Transverse colon (tissue), 4 donors: ENCODE results near the gene C16orf96. TPM values are rescaled to one million over a fixed set of nuclear protein-coding genes. Genes with fewer than 3 reads are reported as not detected.

Experiments used
- DNase-seq: peaks from one replicate; pipeline ENCODE4 v3.0.0-alpha.2; 2019
- H3K27ac ChIP-seq, 4 donors: fragments of 200-600 bp; sonication (generic); 2 replicates each; pipeline ENCODE4 v1.5.1; 2016 to 2018; ENCODE audit warnings: inconsistent platforms in 4 of 4
- H3K27me3 ChIP-seq: fragments of 200-600 bp; sonication (generic); 2 replicates; pipeline ENCODE4 v1.5.1; 2017; ENCODE audit warnings: inconsistent platforms
- H3K36me3 ChIP-seq, 4 donors: fragments of 200-600 bp; sonication (generic); 2 replicates each; pipeline ENCODE4 v1.5.1; 2017 to 2019; ENCODE audit warnings: inconsistent platforms in 4 of 4
- H3K4me1 ChIP-seq, 4 donors: fragments of 200-600 bp; sonication (generic); 2 replicates each; pipeline ENCODE4 v1.5.1; 2017 to 2020; ENCODE audit warnings: inconsistent platforms in 4 of 4
- H3K4me3 ChIP-seq, 4 donors: fragments of 200-600 bp; sonication (generic); 1 replicate in 1 of 4; 2 replicates in 3 of 4; pipeline versions ENCODE4 v1.5.1 to v1.6.1; 2017 to 2019; ENCODE audit warnings: inconsistent platforms in 4 of 4
- H3K9me3 ChIP-seq, 2 donors: fragments of 200-600 bp; sonication (generic); 2 replicates each; pipeline ENCODE4 v1.5.1; 2017 to 2019; ENCODE audit warnings: inconsistent platforms in 2 of 2
- CTCF ChIP-seq, 5 experiments: fragments of 200-600 bp in 3 of 5; fragments of 450-650 bp in 2 of 5; sonication (generic) in 3 of 5; IDR thresholded peaks; 1 replicate in 2 of 5; 2 replicates in 3 of 5; pipeline ENCODE4 v1.5.1; 2016 to 2017; ENCODE audit warnings: antibody characterized with exemption in 5 of 5, inconsistent platforms in 3 of 5, mild to moderate bottlenecking in 2 of 5, moderate library complexity in 1 of 5
- EP300 ChIP-seq: sonication (generic); formaldehyde crosslinking; IDR thresholded peaks from one replicate; pipeline ENCODE4 v1.6.1; 2017; ENCODE audit warnings: antibody characterized with exemption, low read depth
- POLR2A ChIP-seq: fragments of 450-650 bp; IDR thresholded peaks from one replicate; pipeline ENCODE4 v1.6.1; 2016; ENCODE audit warnings: antibody characterized with exemption, mild to moderate bottlenecking, moderate library complexity
- POLR2AphosphoS5 ChIP-seq, 3 donors: sonication (generic); formaldehyde crosslinking; IDR thresholded peaks; one replicate each; pipeline ENCODE4 v1.6.1; 2016; ENCODE audit warnings: antibody characterized with exemption in 3 of 3
- WGBS, 2 donors: methylation state at CpG; one replicate each; pipeline ENCODE4 v1.1.5; 2018; ENCODE audit warnings: low coverage in 1 of 2; 5-methylcytosine and 5-hydroxymethylcytosine counted together
- in situ Hi-C, 4 donors: fragments of 200-750 bp; cut with MboI; loops; one replicate each; pipeline versions ENCODE4 v1.15.0 to v1.15.1; 2017; ENCODE audit warnings: low sequenced_read_pairs in 3 of 4, low pct_ligation_motif_present in 1 of 4, low pct_unique_long_range_greater_than_20kb in 1 of 4
- intact Hi-C: fragments of 100-400 bp; cut with DNase I; formaldehyde crosslinking; loops from one replicate; pipeline ENCODE4 v1.15.1; 2023; ENCODE audit warnings: low total_unique reads
- total RNA-seq, 4 donors: library from RNA; depleted of rRNA; stranded (reverse); fragments of >200 nt; gene quantifications; one replicate each; pipeline ENCODE4 v1.1.0, GENCODE V29; 2016

Gene C16orf96
- total RNA-seq, 4 donors from 2014 or later, result not detected

- WGBS, 2 donors, result 74 to 93% methylated on average over 4 to 12 of the region's 12 CpGs
- H3K27ac ChIP-seq, result no peak overlapping the region
These were observed 38.1 kb upstream of the C16orf96 start for GRCh38 chr16:4517812-4518680.

GRCh38 chr16:4519274-4520058 is 36.7 kb upstream of the C16orf96 start:
- no peaks in the 10 kb centered on the region for H3K9me3 ChIP-seq
- H3K27me3 ChIP-seq, result no peaks in the 10 kb centered on the region
- DNase-seq, result no peak
- in situ Hi-C loops (no loop called here), intact Hi-C loops (no loop called here)
- H3K4me1 ChIP-seq, result peaks cover 3 to 20% (median 13%) of the 10 kb centered on the region in 4 donors
- no peak overlapping the region for H3K27ac ChIP-seq
- no peak overlapping the region for H3K4me3 ChIP-seq
- no peaks in the 10 kb centered on the region for H3K36me3 ChIP-seq
- TF ChIP-seq CTCF (IDR thresholded peaks at IDR 0.05), result no peak
- TF ChIP-seq POLR2AphosphoS5 (IDR thresholded peaks at IDR 0.05), result no peak
- no peak for TF ChIP-seq EP300
- no peak for TF ChIP-seq POLR2A
- 88% methylated on average over 15 of the region's 15 CpGs; no CpG with 5 or more reads in 1 of the 2 donors for WGBS, 2 donors

More at GRCh38 chr16:4517812-4518680, 38.1 kb upstream of the C16orf96 start:
- no peak overlapping the region for H3K4me3 ChIP-seq
- H3K4me1 ChIP-seq, result peaks cover 11 to 32% (median 19%) of the 10 kb centered on the region in 4 donors
- TF ChIP-seq CTCF (IDR thresholded peaks at IDR 0.05) (peak; percentile 19 to 33 (median 30)), EP300 (no peak)
- H3K27me3 ChIP-seq, result no peaks in the 10 kb centered on the region
- no peaks in the 10 kb centered on the region for H3K9me3 ChIP-seq
- H3K36me3 ChIP-seq, result no peaks in the 10 kb centered on the region
- in situ Hi-C loops (no loop called here), intact Hi-C loops (no loop called here)
- DNase-seq, result no peak

GRCh38 chr16:4520913-4521312 is 35.2 kb upstream of the C16orf96 start:
- Histone ChIP-seq H3K27ac (no peak overlapping the region), H3K27me3 (no peaks in the 10 kb centered on the region), H3K4me1 (peaks cover 0 to 12% (median 4%) of the 10 kb centered on the region in 4 donors), H3K36me3 (no peaks in the 10 kb centered on the region), H3K9me3 (no peaks in the 10 kb centered on the region), H3K4me3 (no peak overlapping the region)
- intact Hi-C loops (no loop called here), in situ Hi-C loops (no loop called here)
- no peak for DNase-seq
- TF ChIP-seq EP300 (no peak), POLR2A (no peak), CTCF (IDR thresholded peaks at IDR 0.05) (no peak), POLR2AphosphoS5 (IDR thresholded peaks at IDR 0.05) (no peak)
- WGBS, 2 donors, result 78 to 84% methylated on average over 4 to 7 of the region's 7 CpGs

GRCh38 chr16:4522051-4522581 is 34.0 kb upstream of the C16orf96 start:
- H3K27ac ChIP-seq, result no peak overlapping the region
- H3K4me3 ChIP-seq, result no peak overlapping the region
- in situ Hi-C loops (no loop called here), intact Hi-C loops (no loop called here)
- H3K4me1 ChIP-seq, result peaks cover 0 to 7% (median 0%) of the 10 kb centered on the region in 4 donors
- TF ChIP-seq POLR2AphosphoS5 (IDR thresholded peaks at IDR 0.05), result no peak
- no peak for TF ChIP-seq EP300
- TF ChIP-seq CTCF (IDR thresholded peaks at IDR 0.05), result no peak
- no peak for TF ChIP-seq POLR2A
- H3K27me3 ChIP-seq, result no peaks in the 10 kb centered on the region
- no peak for DNase-seq
- 65% methylated on average over 6 of the region's 8 CpGs; no CpG with 5 or more reads in 1 of the 2 donors for WGBS, 2 donors
- H3K36me3 ChIP-seq, result no peaks in the 10 kb centered on the region
- H3K9me3 ChIP-seq, result no peaks in the 10 kb centered on the region
